Measurements from ENCODE around the gene ZDHHC17. TPM values are rescaled to one million over a fixed set of nuclear protein-coding genes. Genes with fewer than 3 reads are reported as not detected.

The ZDHHC17 gene
- total RNA-seq, 1 donor: 42.0 TPM

DNA sequence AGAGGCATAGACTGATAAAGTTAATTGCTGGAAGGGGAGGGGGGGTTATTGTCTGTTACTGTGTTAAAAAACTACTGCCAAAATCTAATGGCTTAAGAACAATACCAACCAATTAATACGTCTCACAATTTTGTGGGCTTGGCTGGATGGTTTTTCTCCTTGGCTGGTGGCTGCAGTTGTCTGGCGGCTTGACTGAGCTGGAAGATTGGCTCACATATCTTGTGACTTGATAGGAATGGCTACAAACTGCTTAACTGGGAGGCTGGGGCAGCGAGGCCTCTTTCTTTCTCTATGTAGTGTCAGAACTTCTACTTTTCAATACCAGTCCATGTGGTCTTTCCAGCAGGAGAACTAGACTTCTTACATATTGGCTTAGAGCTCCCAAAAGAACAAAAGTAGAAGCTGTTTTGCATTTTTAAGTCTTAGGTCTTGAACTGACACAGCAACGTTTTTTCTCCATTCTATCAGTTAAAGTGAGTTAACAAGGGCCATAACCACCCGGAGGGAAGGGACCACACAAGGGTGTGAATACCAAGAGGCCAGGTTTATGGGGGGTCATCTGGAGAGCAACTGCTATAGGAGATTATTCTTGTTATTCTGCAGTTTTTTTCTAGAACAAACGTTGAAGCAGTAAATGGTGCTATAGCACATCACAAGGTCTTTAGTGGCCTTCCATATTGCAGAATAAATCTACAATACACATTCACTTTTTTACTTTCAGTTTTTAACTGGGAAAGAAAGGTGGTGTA lies 46.9 kb downstream of the ZDHHC17 start:
- no peaks in the 10 kb centered on the region for H3K9me3 ChIP-seq (ENCODE audit: low read depth, low read length)

DNA sequence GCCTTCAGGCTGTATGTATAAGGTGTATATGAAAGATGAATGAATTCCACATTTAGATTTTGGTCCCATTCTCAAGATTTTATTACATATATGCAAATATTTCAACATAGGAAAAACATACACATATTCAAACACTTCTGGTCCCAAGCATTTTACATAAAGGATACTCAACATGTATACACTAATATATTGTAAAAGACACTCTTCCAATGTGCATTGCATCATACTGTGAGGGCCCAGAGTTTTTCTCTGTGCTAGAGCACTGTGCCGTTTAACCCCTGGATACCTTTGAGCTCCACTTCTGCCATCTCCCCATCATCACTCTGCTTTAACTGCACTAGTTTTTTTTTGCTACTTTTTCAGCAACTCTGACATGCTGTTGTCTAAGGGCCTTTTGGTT lies 48.1 kb downstream of the ZDHHC17 start:
- TF ChIP-seq, protein P1, sequence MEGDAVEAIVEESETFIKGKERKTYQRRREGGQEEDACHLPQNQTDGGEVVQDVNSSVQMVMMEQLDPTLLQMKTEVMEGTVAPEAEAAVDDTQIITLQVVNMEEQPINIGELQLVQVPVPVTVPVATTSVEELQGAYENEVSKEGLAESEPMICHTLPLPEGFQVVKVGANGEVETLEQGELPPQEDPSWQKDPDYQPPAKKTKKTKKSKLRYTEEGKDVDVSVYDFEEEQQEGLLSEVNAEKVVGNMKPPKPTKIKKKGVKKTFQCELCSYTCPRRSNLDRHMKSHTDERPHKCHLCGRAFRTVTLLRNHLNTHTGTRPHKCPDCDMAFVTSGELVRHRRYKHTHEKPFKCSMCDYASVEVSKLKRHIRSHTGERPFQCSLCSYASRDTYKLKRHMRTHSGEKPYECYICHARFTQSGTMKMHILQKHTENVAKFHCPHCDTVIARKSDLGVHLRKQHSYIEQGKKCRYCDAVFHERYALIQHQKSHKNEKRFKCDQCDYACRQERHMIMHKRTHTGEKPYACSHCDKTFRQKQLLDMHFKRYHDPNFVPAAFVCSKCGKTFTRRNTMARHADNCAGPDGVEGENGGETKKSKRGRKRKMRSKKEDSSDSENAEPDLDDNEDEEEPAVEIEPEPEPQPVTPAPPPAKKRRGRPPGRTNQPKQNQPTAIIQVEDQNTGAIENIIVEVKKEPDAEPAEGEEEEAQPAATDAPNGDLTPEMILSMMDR (IDR thresholded peaks at IDR 0.05; ENCODE audit: extremely low read depth, low read depth, low read length): no peak
- H3K4me1 ChIP-seq (ENCODE audit: insufficient read depth, low read length): no peaks in the 10 kb centered on the region
- H4K20me1 ChIP-seq (ENCODE audit: insufficient read depth, low read length): no peaks in the 10 kb centered on the region

More for the DNA sequence above, 46.9 kb downstream of the ZDHHC17 start:
- no peak overlapping the region for H3K4me3 ChIP-seq (ENCODE audit: insufficient read depth, low read length)
- no peaks in the 10 kb centered on the region for H3K27me3 ChIP-seq (ENCODE audit: insufficient read depth, low read length)
- no peak for DNase-seq (ENCODE audit: insufficient read length, low spot score, missing footprints)
- TF ChIP-seq, protein P1 (IDR thresholded peaks at IDR 0.05; ENCODE audit: extremely low read depth, low read depth, low read length): no peak
- peaks cover 35% of the 10 kb centered on the region for H3K36me3 ChIP-seq (ENCODE audit: insufficient read depth, low read length)
- H2AFZ ChIP-seq (ENCODE audit: low read length): no peak overlapping the region
- no peak overlapping the region for H3K4me2 ChIP-seq (ENCODE audit: insufficient read depth, low read length)
- H3K27ac ChIP-seq (ENCODE audit: low read depth, low read length): no peak overlapping the region
- H4K20me1 ChIP-seq (ENCODE audit: insufficient read depth, low read length): no peaks in the 10 kb centered on the region
- no peaks in the 10 kb centered on the region for H3K4me1 ChIP-seq (ENCODE audit: insufficient read depth, low read length)
- H3K79me2 ChIP-seq (ENCODE audit: insufficient read depth, low read length): no peaks in the 10 kb centered on the region

DNA sequence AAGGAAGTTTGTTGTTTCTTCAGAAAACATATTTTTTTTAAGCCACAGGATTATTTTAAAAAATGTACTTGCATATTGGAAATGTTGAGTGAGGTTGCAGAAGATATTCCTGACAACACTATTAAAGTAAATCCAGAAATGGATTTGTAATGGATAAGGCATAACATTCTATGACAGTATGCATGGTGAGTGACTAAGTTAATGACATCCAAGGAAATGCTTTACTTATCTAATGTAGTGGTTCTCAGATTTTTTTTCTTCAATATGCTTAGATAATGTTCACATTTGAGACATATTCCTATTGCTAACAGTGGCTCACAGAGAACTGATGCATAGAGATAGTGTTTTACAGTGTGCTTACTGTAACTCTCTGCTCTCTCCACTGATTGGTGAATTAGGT lies 49.4 kb downstream of the ZDHHC17 start:
- Histone ChIP-seq H3K9me3 (ENCODE audit: low read depth, low read length) (no peaks in the 10 kb centered on the region), H3K4me3 (ENCODE audit: insufficient read depth, low read length) (no peak overlapping the region), H3K4me2 (ENCODE audit: insufficient read depth, low read length) (no peak overlapping the region), H3K4me1 (ENCODE audit: insufficient read depth, low read length) (no peaks in the 10 kb centered on the region), H2AFZ (ENCODE audit: low read length) (no peak overlapping the region), H4K20me1 (ENCODE audit: insufficient read depth, low read length) (no peaks in the 10 kb centered on the region), H3K27ac (ENCODE audit: low read depth, low read length) (no peak overlapping the region), H3K79me2 (ENCODE audit: insufficient read depth, low read length) (no peaks in the 10 kb centered on the region), H3K36me3 (ENCODE audit: insufficient read depth, low read length) (peaks cover 20% of the 10 kb centered on the region), H3K27me3 (ENCODE audit: insufficient read depth, low read length) (no peaks in the 10 kb centered on the region)
- TF ChIP-seq, protein P1 (IDR thresholded peaks at IDR 0.05; ENCODE audit: extremely low read depth, low read depth, low read length): no peak
- DNase-seq (ENCODE audit: insufficient read length, low spot score, missing footprints): no peak

More for the DNA sequence above, 48.1 kb downstream of the ZDHHC17 start:
- H3K9me3 ChIP-seq (ENCODE audit: low read depth, low read length): no peaks in the 10 kb centered on the region
- no peak for DNase-seq (ENCODE audit: insufficient read length, low spot score, missing footprints)
- no peaks in the 10 kb centered on the region for H3K79me2 ChIP-seq (ENCODE audit: insufficient read depth, low read length)
- no peak overlapping the region for H3K27ac ChIP-seq (ENCODE audit: low read depth, low read length)
- no peak overlapping the region for H3K4me3 ChIP-seq (ENCODE audit: insufficient read depth, low read length)
- no peak overlapping the region for H2AFZ ChIP-seq (ENCODE audit: low read length)
- H3K27me3 ChIP-seq (ENCODE audit: insufficient read depth, low read length): no peaks in the 10 kb centered on the region
- peaks cover 32% of the 10 kb centered on the region for H3K36me3 ChIP-seq (ENCODE audit: insufficient read depth, low read length)
- no peak overlapping the region for H3K4me2 ChIP-seq (ENCODE audit: insufficient read depth, low read length)

DNA sequence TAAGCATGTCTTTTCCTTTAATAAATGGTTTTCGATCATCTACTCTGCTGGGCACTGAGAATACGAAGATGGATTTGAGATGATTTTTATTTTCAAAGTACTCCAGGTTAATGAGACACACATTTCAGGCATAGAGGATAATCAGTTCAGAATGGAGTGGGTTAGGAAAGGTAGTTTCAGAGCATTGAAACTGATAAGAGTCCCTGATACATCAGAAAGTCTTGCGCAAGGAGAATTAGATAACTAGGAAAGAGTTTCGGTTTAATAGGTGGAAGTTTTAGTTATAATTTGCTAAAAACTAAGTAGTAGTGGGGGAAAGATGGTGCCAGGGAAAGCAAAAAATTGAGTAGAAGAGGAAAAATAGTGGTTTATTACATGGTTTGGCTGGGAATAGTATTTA lies 50.1 kb downstream of the ZDHHC17 start:
- no peak overlapping the region for H3K4me2 ChIP-seq (ENCODE audit: insufficient read depth, low read length)
- H3K9me3 ChIP-seq (ENCODE audit: low read depth, low read length): no peaks in the 10 kb centered on the region
- no peaks in the 10 kb centered on the region for H3K79me2 ChIP-seq (ENCODE audit: insufficient read depth, low read length)
- H3K36me3 ChIP-seq (ENCODE audit: insufficient read depth, low read length): peaks cover 19% of the 10 kb centered on the region
- H2AFZ ChIP-seq (ENCODE audit: low read length): no peak overlapping the region
- DNase-seq (ENCODE audit: insufficient read length, low spot score, missing footprints): no peak
- TF ChIP-seq, protein P1 (IDR thresholded peaks at IDR 0.05; ENCODE audit: extremely low read depth, low read depth, low read length): no peak
- no peaks in the 10 kb centered on the region for H4K20me1 ChIP-seq (ENCODE audit: insufficient read depth, low read length)
- H3K27me3 ChIP-seq (ENCODE audit: insufficient read depth, low read length): no peaks in the 10 kb centered on the region
- no peaks in the 10 kb centered on the region for H3K4me1 ChIP-seq (ENCODE audit: insufficient read depth, low read length)
- no peak overlapping the region for H3K27ac ChIP-seq (ENCODE audit: low read depth, low read length)
- no peak overlapping the region for H3K4me3 ChIP-seq (ENCODE audit: insufficient read depth, low read length)
